ENCODE measurements around the gene SLC48A1. TPM values are rescaled to one million over a fixed set of nuclear protein-coding genes. Genes with fewer than 3 reads are reported as not detected.

The SLC48A1 gene
- total and polyA plus RNA-seq, 2 donors (not counting 3 experiments of a cell fraction or from before 2014, with no cell fraction given), result 17.3 to 20.3 TPM

GRCh38 chr12:47789141-47789540, 16.1 kb downstream of the SLC48A1 start:
- TF ChIP-seq POLR2AphosphoS5 (IDR thresholded peaks at IDR 0.05; ENCODE audit: insufficient read depth, low read depth, low read length), result no peak
- TF ChIP-seq GATA2 (IDR thresholded peaks at IDR 0.05; ENCODE audit: insufficient read depth, insufficient read length, low read depth, low read length), result no peak
- TF ChIP-seq CTCF (IDR thresholded peaks at IDR 0.05; ENCODE audit: extremely low read depth in 1 of 2, insufficient read depth in 1 of 2, low read depth in 1 of 2, low read length in 2 of 2), result no peak
- no peak for TF ChIP-seq JUN (IDR thresholded peaks at IDR 0.05; ENCODE audit: borderline replicate concordance, insufficient read depth, insufficient read length, low read depth)
- no peak for TF ChIP-seq FOS (IDR thresholded peaks at IDR 0.05; ENCODE audit: borderline replicate concordance, insufficient read depth, low read length)
- no peak for TF ChIP-seq EZH2 (IDR thresholded peaks at IDR 0.05; ENCODE audit: borderline replicate concordance, low read depth, low read length, severe bottlenecking)
- TF ChIP-seq MYC (IDR thresholded peaks at IDR 0.05; ENCODE audit: low read depth, low read length), result no peak
- TF ChIP-seq POLR2A (IDR thresholded peaks at IDR 0.05; ENCODE audit: low read depth, low read length), result no peak
- Histone ChIP-seq H3K27me3 (ENCODE audit: control insufficient read depth in 2 of 2, insufficient read depth in 2 of 2, low read length in 2 of 2) (no peaks in the 10 kb centered on the region), H3K4me3 (replicated peaks in 1 of 3; ENCODE audit: insufficient read depth in 1 of 3, low read depth in 1 of 3, low read length in 3 of 3) (no peak overlapping the region), H3K4me1 (ENCODE audit: control insufficient read depth, extremely low read depth, insufficient read depth, low read length) (no peaks in the 10 kb centered on the region), H3K9ac (replicated peaks; ENCODE audit: extremely low read depth, insufficient read depth, low read length) (no peak overlapping the region), H4K20me1 (replicated peaks; ENCODE audit: control insufficient read depth, extremely low read depth, insufficient read depth, low read length) (no peaks in the 10 kb centered on the region), H3K27ac (ENCODE audit: insufficient read depth, low read depth, low read length) (no peak overlapping the region), H3K4me2 (ENCODE audit: insufficient read depth, low read length) (no peak overlapping the region), H2AFZ (ENCODE audit: low read depth, low read length) (no peak overlapping the region), H3K9me3 (replicated peaks; ENCODE audit: control insufficient read depth, insufficient read depth, low read length) (no peaks in the 10 kb centered on the region), H3K9me1 (replicated peaks; ENCODE audit: control insufficient read depth, extremely low read depth, insufficient read depth, low read length) (no peaks in the 10 kb centered on the region), H3K79me2 (ENCODE audit: control insufficient read depth, insufficient read depth, low read length) (peaks cover 2% of the 10 kb centered on the region), H3K36me3 (ENCODE audit: control insufficient read depth in 2 of 2, extremely low read depth in 1 of 2, insufficient read depth in 2 of 2, low read length in 2 of 2) (peaks cover 44 to 85% of the 10 kb centered on the region in 2 experiments)
- no TSS peak for BruUV-seq (replicated peaks)
- dilution Hi-C loops (cut with MboI; ENCODE audit: extremely low pct_ligation_motif_present, low sequenced_read_pairs), result no loop called here
- DNase-seq (ENCODE audit: low read depth, low spot score), result no peak
- FAIRE-seq, result no peak
- CTCF ChIA-PET, result interaction anchor here (1.0 to 15.8 kb wide), 4 partner anchors 9 to 71 kb away, joined by 4 to 427 read pairs (median 5); no protein-coding TSS in a partner anchor
- intact Hi-C loops (cut with micrococcal nuclease), result no loop called here
- POLR2A ChIA-PET, result no interaction called here

Data from endothelial cell of umbilical vein (primary cell).